ENCODE results near the gene CAPN15. TPM values are rescaled to one million over a fixed set of nuclear protein-coding genes. Genes with fewer than 3 reads are reported as not detected.

The CAPN15 gene
- polyA plus RNA-seq, 1 of the 3 experiments (the other 2 are of a cell fraction): 22.9 TPM

- no peak overlapping the region for H3K4me3 ChIP-seq (ENCODE audit: low read depth in 2 of 2, low read length in 1 of 2)
- no peak for DNase-seq
- H3K4me2 ChIP-seq: no peak overlapping the region
- 98% methylated on average over 8 of the region's 29 CpGs for WGBS (ENCODE audit: low lambda C conversion rate)
- H3F3A ChIP-seq (replicated peaks; ENCODE audit: insufficient read depth): no peaks in the 10 kb centered on the region
- peaks cover 26% of the 10 kb centered on the region; the same call in 1 of the 2 replicates for H4K20me1 ChIP-seq (ENCODE audit: insufficient read depth)
- H3K36me3 ChIP-seq (replicated peaks in 1 of 2; ENCODE audit: control insufficient read depth in 1 of 2, insufficient read depth in 2 of 2, low read length in 1 of 2): peaks cover 0 to 27% of the 10 kb centered on the region in 2 experiments
- H3K79me2 ChIP-seq (ENCODE audit: insufficient read depth): peaks cover 80% of the 10 kb centered on the region
- H3K9me2 ChIP-seq: no peaks in the 10 kb centered on the region
- POLR2A ChIA-PET: no interaction called here
- no peak overlapping the region for H2AFZ ChIP-seq (ENCODE audit: low read depth)
- H3K27ac ChIP-seq (ENCODE audit: low read depth in 2 of 2, low read length in 1 of 2): no peak overlapping the region; a peak in 1 of 4 replicates
- no peak overlapping the region for H3K9ac ChIP-seq
- H3K4me1 ChIP-seq (ENCODE audit: control insufficient read depth in 1 of 2, insufficient read depth in 2 of 2, low read depth in 1 of 2, low read length in 1 of 2): peaks cover 0 to 5% of the 10 kb centered on the region in 2 experiments; a peak in 1 of 4 replicates
- CTCF ChIA-PET: interaction anchor here (1.2 kb wide), 1 partner anchor 12 kb away, joined by 3 read pairs; no protein-coding TSS in a partner anchor
- no peaks in the 10 kb centered on the region for H3K27me3 ChIP-seq (ENCODE audit: insufficient read depth)
- H3K9me3 ChIP-seq: no peaks in the 10 kb centered on the region
- TF ChIP-seq USF1 (IDR thresholded peaks at IDR 0.05; ENCODE audit: borderline replicate concordance, low read depth) (no peak), TAF1 (IDR thresholded peaks at IDR 0.05; ENCODE audit: borderline replicate concordance, low read depth, low read length) (no peak), FOSL2 (IDR thresholded peaks at IDR 0.05; ENCODE audit: borderline replicate concordance, low read depth) (no peak), ZBTB33 (IDR thresholded peaks at IDR 0.05; ENCODE audit: borderline replicate concordance, low read depth) (no peak), SIN3A (IDR thresholded peaks at IDR 0.05; ENCODE audit: borderline replicate concordance, low read depth, low read length) (no peak), RAD21 (IDR thresholded peaks at IDR 0.05; ENCODE audit: low read length) (no peak), YY1 (IDR thresholded peaks at IDR 0.05; ENCODE audit: low read depth) (no peak), MXI1 (IDR thresholded peaks at IDR 0.05; ENCODE audit: low read depth, low read length) (no peak), ELF1 (IDR thresholded peaks at IDR 0.05) (no peak), FOXJ3 (CRISPR knock-in tag; IDR thresholded peaks at IDR 0.05) (no peak), MEF2A (IDR thresholded peaks at IDR 0.05; ENCODE audit: borderline replicate concordance, low read depth) (no peak), GATA2 (CRISPR knock-in tag; IDR thresholded peaks at IDR 0.05) (no peak)
Observed at GRCh38 chr16:540645-541340, 13.3 kb downstream of the CAPN15 start.

Data from SK-N-SH (cell line).